SH-SY5Y (cell line): Measurements from ENCODE around the gene CACNA2D2.

Experiments
- GATA2 ChIP-seq: IDR thresholded peaks from 2 replicates; pipeline ENCODE4 v1.6.1; 2011; ENCODE audit warnings: mild to moderate bottlenecking, low read depth, low read length
- GATA3 ChIP-seq: IDR thresholded peaks from 2 replicates; pipeline ENCODE4 v1.6.1; 2011; ENCODE audit warnings: low read depth, mild to moderate bottlenecking, low read length, moderate library complexity

GRCh38 chr3:50342813-50343633 lies 160.4 kb downstream of the CACNA2D2 start:
- TF ChIP-seq GATA3 (no peak), GATA2 (no peak)
